ENCODE results near the gene HIVEP3.

DNA sequence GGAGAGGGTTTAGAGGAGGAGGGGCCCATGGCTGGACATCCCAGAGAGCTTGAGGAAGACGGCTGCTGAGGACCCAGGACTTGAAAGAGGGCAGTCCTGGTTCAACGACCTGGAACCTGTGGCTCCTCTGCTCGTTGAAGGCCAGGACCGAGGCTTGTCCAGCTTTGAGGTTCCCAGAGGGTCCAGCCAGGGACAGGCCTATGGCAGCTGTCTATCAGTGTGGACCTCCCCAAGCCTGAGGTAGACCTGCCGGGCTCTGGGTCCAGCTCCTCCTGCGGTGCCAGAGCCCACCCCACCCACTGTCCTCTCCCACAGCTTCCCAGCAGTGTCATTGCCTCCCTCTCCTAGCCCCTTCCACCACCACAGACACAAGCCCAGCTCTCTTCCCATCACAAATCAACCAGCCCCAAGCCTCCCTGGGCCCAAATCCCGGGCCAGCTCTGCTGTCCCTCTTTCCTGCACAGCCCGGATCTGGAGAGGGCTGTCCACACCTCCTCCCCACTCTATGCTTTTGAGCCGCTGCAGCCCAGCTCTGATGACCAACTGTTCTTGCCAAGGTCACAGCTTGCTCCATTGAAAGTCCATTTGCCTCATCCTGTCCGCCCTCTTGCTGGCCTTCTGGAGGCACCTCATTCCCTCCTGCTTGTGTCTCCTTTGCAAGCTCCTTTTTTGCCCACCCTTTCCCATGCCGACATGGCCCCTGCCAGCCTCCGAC is 385.5 kb downstream of the HIVEP3 start:
- TF ChIP-seq TEAD4 (IDR thresholded peaks at IDR 0.05) (no peak), RAD21 (IDR thresholded peaks at IDR 0.05; ENCODE audit: low read depth) (no peak), EGR1 (IDR thresholded peaks at IDR 0.05) (no peak), TAF1 (IDR thresholded peaks at IDR 0.05; ENCODE audit: low read depth) (no peak), REST (IDR thresholded peaks at IDR 0.05; ENCODE audit: low read depth) (no peak), TCF12 (IDR thresholded peaks at IDR 0.05; ENCODE audit: low read depth) (no peak), USF1 (IDR thresholded peaks at IDR 0.05) (no peak), EP300 (IDR thresholded peaks at IDR 0.05; ENCODE audit: borderline replicate concordance) (no peak)
